ENCODE results near the gene TMEM9.
A peak's percentile ranks its signal among the peaks of the same experiment; 100 is the strongest.
"Not testable (repeated sequence)": the region's sequence is repeated elsewhere in the genome, so short reads cannot be mapped to it uniquely, and the experiment has no call there.

The TMEM9 gene

GRCh38 chr1:201173736-201174135 lies 19.5 kb upstream of the TMEM9 start:
- no peak for DNase-seq (ENCODE audit: low spot score)

GRCh38 chr1:201172999-201173610 lies 18.8 kb upstream of the TMEM9 start:
- DNase-seq (ENCODE audit: low spot score): no peak

DNA sequence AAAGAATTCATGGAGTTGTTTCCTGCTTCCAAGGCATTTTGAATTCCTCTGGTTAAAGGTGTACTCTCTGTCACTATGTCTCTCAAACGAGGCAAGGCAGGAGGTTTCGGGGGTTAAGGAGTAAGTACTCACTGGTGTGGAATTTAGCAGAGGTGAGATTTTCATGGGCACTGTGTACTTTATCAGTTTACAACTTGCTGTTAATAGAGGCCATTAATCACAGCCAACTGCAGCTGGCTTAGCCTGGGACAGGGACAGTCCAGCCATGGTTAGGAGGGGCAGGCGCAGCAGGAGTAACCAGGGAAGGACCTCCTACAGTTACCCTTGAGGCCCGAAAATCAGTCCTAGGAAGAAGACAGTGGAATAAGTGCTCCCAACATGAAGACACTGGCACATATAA lies 18.1 kb upstream of the TMEM9 start:
- DNase-seq (ENCODE audit: low spot score): no peak

- no peak for DNase-seq (ENCODE audit: low spot score)
Observed at GRCh38 chr1:201171063-201172036, 17.1 kb upstream of the TMEM9 start.

GRCh38 chr1:201170533-201171062 lies 16.3 kb upstream of the TMEM9 start:
- peak; percentile 92 for DNase-seq (ENCODE audit: low spot score)

DNA sequence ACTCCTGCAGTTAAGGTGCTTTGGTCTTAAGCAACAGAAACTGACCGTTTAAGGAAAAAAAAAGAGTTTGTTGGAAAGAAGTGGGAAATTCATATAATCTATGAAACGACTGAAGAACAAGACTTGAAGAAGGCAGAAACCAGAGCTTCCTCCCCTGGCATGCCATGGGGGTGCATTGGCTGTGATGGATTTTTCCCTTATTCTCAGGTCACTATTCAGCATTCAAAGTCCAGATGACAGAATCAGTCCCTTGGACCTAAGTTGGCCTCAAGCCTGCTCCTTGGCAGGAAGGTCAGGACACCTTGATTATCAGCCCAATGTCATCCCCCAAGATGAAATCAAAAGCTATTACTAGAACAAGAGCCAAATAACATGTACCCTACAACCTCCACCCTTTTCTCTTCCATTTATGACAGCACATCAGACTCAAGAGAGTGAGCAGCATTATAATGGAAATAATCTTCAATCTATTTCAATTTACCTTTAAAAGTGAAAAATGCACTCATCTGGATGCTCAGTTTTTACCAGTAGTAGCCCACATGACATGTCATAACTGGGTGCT lies 15.8 kb upstream of the TMEM9 start:
- no peak for DNase-seq (ENCODE audit: low spot score)

GRCh38 chr1:201169203-201169602 lies 14.9 kb upstream of the TMEM9 start:
- DNase-seq (ENCODE audit: low spot score): no peak

- DNase-seq (ENCODE audit: low spot score): no peak
Observed at GRCh38 chr1:201167041-201167991, 13.0 kb upstream of the TMEM9 start.

GRCh38 chr1:201164645-201165044 lies 10.4 kb upstream of the TMEM9 start:
- DNase-seq (ENCODE audit: low spot score): no peak

- no peak for DNase-seq (ENCODE audit: low spot score)
Observed at GRCh38 chr1:201163707-201164106, 9.4 kb upstream of the TMEM9 start.

- not testable (repeated sequence) for DNase-seq (ENCODE audit: low spot score)
Observed at GRCh38 chr1:201163036-201163435, 8.8 kb upstream of the TMEM9 start.

- no peak for DNase-seq (ENCODE audit: low spot score)
Observed at GRCh38 chr1:201157949-201158348, 3.7 kb upstream of the TMEM9 start.

DNA sequence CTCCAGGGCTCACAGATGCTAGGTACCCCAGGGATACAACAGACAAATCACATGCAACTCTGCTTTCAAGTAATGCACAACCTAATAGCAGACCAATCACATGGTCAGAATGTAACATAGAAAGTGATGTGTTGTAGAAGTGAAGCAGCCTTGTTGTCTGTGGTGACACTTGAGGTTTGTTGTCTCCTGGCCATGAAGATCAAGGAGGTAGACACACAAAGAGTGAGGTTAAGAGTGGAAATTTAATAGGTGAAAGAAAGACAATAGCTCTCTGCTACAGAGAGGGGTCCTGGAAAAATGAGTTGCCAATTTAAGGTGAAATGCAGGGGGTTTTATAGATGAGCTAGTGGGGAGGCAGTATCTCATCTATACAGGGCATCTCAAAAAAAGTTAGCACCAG lies 2.5 kb upstream of the TMEM9 start:
- no peak for DNase-seq (ENCODE audit: low spot score)

DNA sequence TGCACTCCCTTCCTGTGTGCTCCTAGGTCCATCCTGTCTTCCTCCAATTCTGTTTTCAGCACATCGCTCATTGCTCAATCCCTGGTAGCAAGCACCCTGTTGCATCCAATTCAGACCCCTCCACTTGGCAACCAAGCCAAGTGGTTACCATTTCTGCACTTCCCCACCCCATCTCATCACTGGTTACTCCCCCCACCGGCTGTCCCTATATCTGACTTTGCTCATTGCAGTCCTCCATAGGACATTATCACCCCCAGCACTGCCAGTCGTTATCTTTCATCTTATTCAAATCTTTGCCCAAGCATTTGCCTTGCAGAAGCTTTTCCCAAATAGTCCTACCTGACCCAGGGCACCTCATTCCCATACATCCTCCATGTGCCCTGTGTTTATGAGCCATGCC lies 2.1 kb upstream of the TMEM9 start:
- no peak for DNase-seq (ENCODE audit: low spot score)

GRCh38 chr1:201155354-201155753 lies 1.1 kb upstream of the TMEM9 start:
- DNase-seq (ENCODE audit: low spot score): no peak

- DNase-seq (ENCODE audit: low spot score): no peak
Observed at GRCh38 chr1:201153474-201154388, 543 bp downstream of the TMEM9 start.

DNA sequence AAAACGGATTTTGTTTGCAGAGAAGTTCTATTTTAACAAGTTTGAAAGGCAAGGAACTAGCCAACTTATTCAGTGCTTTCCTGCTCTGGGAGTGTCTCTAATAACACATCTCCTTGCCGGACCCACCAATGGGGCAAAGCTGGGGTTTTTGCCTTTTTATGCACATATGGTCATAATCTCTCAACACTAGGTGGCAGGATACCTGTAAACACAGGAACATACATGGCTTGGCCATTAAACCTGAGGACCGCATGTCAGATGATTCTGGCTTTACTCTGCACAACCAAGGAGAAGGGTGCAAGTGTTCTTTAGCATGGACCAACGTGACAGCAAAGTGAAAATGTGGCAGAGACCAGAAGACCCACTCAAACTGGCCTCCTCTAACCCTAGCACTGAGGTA lies 4.9 kb downstream of the TMEM9 start:
- no peak for DNase-seq (ENCODE audit: low spot score)

GRCh38 chr1:201147396-201148015 lies 6.8 kb downstream of the TMEM9 start:
- no peak for DNase-seq (ENCODE audit: low spot score)

- no peak for DNase-seq (ENCODE audit: low spot score)
Observed at GRCh38 chr1:201146626-201147390, 7.5 kb downstream of the TMEM9 start.
